SK-N-SH (cell line): ENCODE data around the gene MORC2. TPM values are rescaled to one million over a fixed set of nuclear protein-coding genes. Genes with fewer than 3 reads are reported as not detected.

Source experiments
- CTCF ChIA-PET: fragments of 300-600, 350-600 bp; formaldehyde crosslinking; extraction: SDS; loops from one replicate; lab custom pipeline; 2021; lab: Yijun Ruan, JAX
- POLR2A ChIA-PET: fragments of 350-600 bp; sonication (Branson Sonifier 250); formaldehyde crosslinking; extraction: SDS; loops from one replicate; lab custom pipeline; 2020; ENCODE audit warnings: antibody characterized with exemption, inconsistent platforms; lab: Yijun Ruan, JAX
- DNase-seq: peaks from one replicate; pipeline ENCODE4 v3.0.0; 2012
- H2AFZ ChIP-seq: fragments of 200-600 bp; sonication (generic); 2 replicates; pipeline ENCODE4 v1.8.1; 2016; ENCODE audit warnings: antibody characterized with exemption, mild to moderate bottlenecking, low read depth
- H3F3A ChIP-seq: fragments of 200-600 bp; sonication (generic); replicated peaks from 2 replicates; pipeline ENCODE3; 2016; ENCODE audit warnings: antibody characterized with exemption, mild to moderate bottlenecking; ENCODE audit not compliant: insufficient read depth
- H3K27ac ChIP-seq, 2 experiments: fragments of 200-500 bp in 1 of 2; fragments of 200-600 bp in 1 of 2; sonication (Bioruptor generic) in 1 of 2; sonication (generic), shearing (Covaris generic) in 1 of 2; 2 replicates each; pipeline versions ENCODE4 v1.5.1 to v1.6.1; 2014 to 2016; ENCODE audit warnings: low read depth in 2 of 2, inconsistent platforms in 1 of 2, low read length in 1 of 2, mild to moderate bottlenecking in 1 of 2, mixed read lengths in 1 of 2
- H3K27me3 ChIP-seq: fragments of 200-600 bp; sonication (generic), shearing (Covaris generic); 2 replicates; pipeline ENCODE4 v1.6.1; 2016; ENCODE audit warnings: mixed run types; ENCODE audit not compliant: insufficient read depth
- H3K36me3 ChIP-seq, 2 experiments: fragments of 200-500 bp in 1 of 2; fragments of 200-600 bp in 1 of 2; sonication (Bioruptor generic) in 1 of 2; sonication (generic) in 1 of 2; replicated peaks in 1 of 2; 2 replicates each; pipeline versions ENCODE3 to v1.5.1; 2014 to 2016; ENCODE audit warnings: low read length in 1 of 2, mild to moderate bottlenecking in 1 of 2; ENCODE audit not compliant: insufficient read depth in 2 of 2, control insufficient read depth in 1 of 2
- H3K4me1 ChIP-seq, 2 experiments: fragments of 200-500 bp in 1 of 2; fragments of 200-600 bp in 1 of 2; sonication (Bioruptor generic) in 1 of 2; sonication (generic), shearing (Covaris generic) in 1 of 2; 2 replicates each; pipeline versions ENCODE4 v1.5.1 to v1.6.1; 2014 to 2016; ENCODE audit warnings: low read depth in 1 of 2, low read length in 1 of 2, mixed run types in 1 of 2; ENCODE audit not compliant: insufficient read depth in 2 of 2, control insufficient read depth in 1 of 2
- H3K4me2 ChIP-seq: fragments of 200-600 bp; sonication (generic), shearing (Covaris generic); 2 replicates; pipeline ENCODE4 v1.6.1; 2017; ENCODE audit warnings: mixed run types
- H3K4me3 ChIP-seq, 2 experiments: fragments of 200-500 bp in 1 of 2; fragments of 200-600 bp in 1 of 2; sonication (Bioruptor generic) in 1 of 2; sonication (generic), shearing (Covaris generic) in 1 of 2; 2 replicates each; pipeline versions ENCODE4 v1.5.1 to v1.8.1; 2014 to 2016; ENCODE audit warnings: low read depth in 2 of 2, inconsistent platforms in 1 of 2, low read length in 1 of 2, mild to moderate bottlenecking in 1 of 2, mixed read lengths in 1 of 2, moderate library complexity in 1 of 2
- H3K79me2 ChIP-seq: fragments of 200-600 bp; sonication (generic); 2 replicates; pipeline ENCODE4 v1.8.1; 2017; ENCODE audit warnings: mild to moderate bottlenecking; ENCODE audit not compliant: insufficient read depth
- H3K9ac ChIP-seq: fragments of 200-600 bp; sonication (generic); 2 replicates; pipeline ENCODE4 v1.6.1; 2017; ENCODE audit warnings: mixed run types
- H3K9me2 ChIP-seq: fragments of 200-600 bp; sonication (generic); 2 replicates; pipeline ENCODE4 v1.6.1; 2017; ENCODE audit warnings: mixed run types
- H3K9me3 ChIP-seq: fragments of 200-600 bp; sonication (generic); 2 replicates; pipeline ENCODE4 v1.6.1; 2017; ENCODE audit warnings: mixed run types, mild to moderate bottlenecking, moderate library complexity
- H4K20me1 ChIP-seq: fragments of 200-600 bp; sonication (generic); 2 replicates; pipeline ENCODE4 v1.6.1; 2017; ENCODE audit warnings: mild to moderate bottlenecking, mixed run types; ENCODE audit not compliant: insufficient read depth
- FOXM1 ChIP-seq: IDR thresholded peaks from 2 replicates; pipeline ENCODE4 v1.4.0; 2012; ENCODE audit warnings: low read depth, mild to moderate bottlenecking
- GATA2 ChIP-seq: sonication (generic); formaldehyde crosslinking; IDR thresholded peaks from 2 replicates; pipeline ENCODE4 v1.5.0; 2020; ENCODE audit warnings: mild to moderate bottlenecking, missing genetic modification reagents
- JUND ChIP-seq: IDR thresholded peaks from 2 replicates; pipeline ENCODE4 v1.4.0; 2012
- MEF2A ChIP-seq: IDR thresholded peaks from 2 replicates; pipeline ENCODE4 v1.4.0; 2012; ENCODE audit warnings: low read depth, borderline replicate concordance
- MXI1 ChIP-seq: IDR thresholded peaks from 2 replicates; pipeline ENCODE4 v1.6.1; 2012; ENCODE audit warnings: mild to moderate bottlenecking, low read depth, low read length, improper control_type of control experiment
- NRF1 ChIP-seq: IDR thresholded peaks from 2 replicates; pipeline ENCODE4 v1.6.1; 2012; ENCODE audit warnings: low read depth, mild to moderate bottlenecking, low read length
- POLR2AphosphoS5 ChIP-seq: IDR thresholded peaks from 2 replicates; pipeline ENCODE4 v1.6.1; 2012; ENCODE audit warnings: low read depth, low read length
- RAD21 ChIP-seq: IDR thresholded peaks from 2 replicates; pipeline ENCODE4 v1.6.1; 2012; ENCODE audit warnings: mild to moderate bottlenecking, low read length
- REST ChIP-seq: IDR thresholded peaks from 2 replicates; pipeline ENCODE4 v1.6.1; 2012; ENCODE audit warnings: mild to moderate bottlenecking, low read depth, low read length, moderate library complexity
- RFX5 ChIP-seq: IDR thresholded peaks from 2 replicates; pipeline ENCODE4 v1.6.1; 2012; ENCODE audit warnings: mild to moderate bottlenecking, improper control_type of control experiment, low read length
- SIN3A ChIP-seq: IDR thresholded peaks from 2 replicates; pipeline ENCODE4 v1.6.1; 2012; ENCODE audit warnings: low read depth, mild to moderate bottlenecking, low read length, moderate library complexity, borderline replicate concordance
- TAF1 ChIP-seq: IDR thresholded peaks from 2 replicates; pipeline ENCODE4 v1.6.1; 2012; ENCODE audit warnings: low read depth, mild to moderate bottlenecking, low read length, moderate library complexity, borderline replicate concordance
- TCF12 ChIP-seq: IDR thresholded peaks from 2 replicates; pipeline ENCODE4 v1.4.0; 2012
- USF1 ChIP-seq: IDR thresholded peaks from 2 replicates; pipeline ENCODE4 v1.4.0; 2012; ENCODE audit warnings: low read depth, borderline replicate concordance
- YY1 ChIP-seq: IDR thresholded peaks from 2 replicates; pipeline ENCODE4 v1.4.0; 2012; ENCODE audit warnings: low read depth, mild to moderate bottlenecking
- WGBS: methylation state at CpG from one replicate; pipeline ENCODE4 v1.1.6; 2017; ENCODE audit warnings: low lambda C conversion rate; 5-methylcytosine and 5-hydroxymethylcytosine counted together
- polyA plus RNA-seq, 3 experiments: library from polyadenylated mRNA; depleted of rRNA; stranded (reverse); fragments of >200 nt; gene quantifications; 2 replicates each; pipeline ENCODE4 v1.2.3, GENCODE V29; 2012
- TF ChIP-seq, protein P1 (sequence below): IDR thresholded peaks from 2 replicates; pipeline ENCODE4 v1.4.0; 2012; ENCODE audit warnings: low read depth
- TF ChIP-seq, protein P2 (sequence below): fragments of 150-350 bp; IDR thresholded peaks from 2 replicates; pipeline ENCODE4 v1.6.1; 2016; ENCODE audit warnings: mild to moderate bottlenecking, low read depth, low read length

MORC2 gene
- polyA plus RNA-seq, 1 of the 3 experiments (the other 2 are of a cell fraction) = 8.3 TPM

- no peak overlapping the region for H3K4me3 ChIP-seq
- 81% methylated on average over 5 of the region's 5 CpGs for WGBS
- H3K9me2 ChIP-seq = no peaks in the 10 kb centered on the region
- H4K20me1 ChIP-seq = no peaks in the 10 kb centered on the region
- H3K4me2 ChIP-seq = no peak overlapping the region
- no peak overlapping the region for H3K9ac ChIP-seq
- DNase-seq = no peak
- peaks cover 36 to 87% of the 10 kb centered on the region in 2 experiments for H3K36me3 ChIP-seq
- no peaks in the 10 kb centered on the region for H3F3A ChIP-seq
- ChIA-PET POLR2A (interaction anchor here (1.5 to 2.1 kb wide), 2 partner anchors 134 to 138 kb away, joined by 7 read pairs; partner anchors contain the start of gene SMTN), CTCF (interaction anchor here (0.8 to 3.2 kb wide), 18 partner anchors 9 to 313 kb away, joined by 3 to 72 read pairs (median 5); partner anchors contain the start of genes MORC2, SELENOM, SMTN and TUG1)
- no peaks in the 10 kb centered on the region for H3K9me3 ChIP-seq
- no peak overlapping the region for H2AFZ ChIP-seq
- H3K79me2 ChIP-seq = no peaks in the 10 kb centered on the region
- H3K4me1 ChIP-seq = peaks cover 0 to 12% of the 10 kb centered on the region in 2 experiments; a peak in 1 of 4 replicates
- TF ChIP-seq FOXM1 (no peak), TAF1 (no peak), USF1 (no peak), TCF12 (no peak), MXI1 (no peak), GATA2 (CRISPR knock-in tag) (no peak), RFX5 (no peak), YY1 (no peak), POLR2AphosphoS5 (no peak), SIN3A (no peak), JUND (no peak), REST (no peak), NRF1 (no peak), RAD21 (no peak), MEF2A (no peak)
- TF ChIP-seq, protein P1, sequence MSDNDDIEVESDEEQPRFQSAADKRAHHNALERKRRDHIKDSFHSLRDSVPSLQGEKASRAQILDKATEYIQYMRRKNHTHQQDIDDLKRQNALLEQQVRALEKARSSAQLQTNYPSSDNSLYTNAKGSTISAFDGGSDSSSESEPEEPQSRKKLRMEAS = no peak
- TF ChIP-seq, protein P2, sequence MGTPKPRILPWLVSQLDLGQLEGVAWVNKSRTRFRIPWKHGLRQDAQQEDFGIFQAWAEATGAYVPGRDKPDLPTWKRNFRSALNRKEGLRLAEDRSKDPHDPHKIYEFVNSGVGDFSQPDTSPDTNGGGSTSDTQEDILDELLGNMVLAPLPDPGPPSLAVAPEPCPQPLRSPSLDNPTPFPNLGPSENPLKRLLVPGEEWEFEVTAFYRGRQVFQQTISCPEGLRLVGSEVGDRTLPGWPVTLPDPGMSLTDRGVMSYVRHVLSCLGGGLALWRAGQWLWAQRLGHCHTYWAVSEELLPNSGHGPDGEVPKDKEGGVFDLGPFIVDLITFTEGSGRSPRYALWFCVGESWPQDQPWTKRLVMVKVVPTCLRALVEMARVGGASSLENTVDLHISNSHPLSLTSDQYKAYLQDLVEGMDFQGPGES = no peak
- TF ChIP-seq, all 33 proteins: peak for 0
- Histone ChIP-seq H3K27ac (no peak overlapping the region; a peak in 1 of 4 replicates), H3K27me3 (no peaks in the 10 kb centered on the region)
Observed at GRCh38 chr22:30947173-30947815, 21.3 kb downstream of the MORC2 start.
